Kidney (tissue), 14 donors: ENCODE measurements around the gene FGD1. TPM values are rescaled to one million over a fixed set of nuclear protein-coding genes. Genes with fewer than 3 reads are reported as not detected.
A peak's percentile ranks its signal among the peaks of the same experiment; 100 is the strongest.

ENCODE experiments used
- DNase-seq, 5 donors: peaks; one replicate each; pipeline ENCODE4 v3.0.0-alpha.2; 2013 to 2020
- FAIRE-seq: peaks from 2 replicates; lab custom pipeline; 2012; peaks lifted over from hg19 to GRCh38; lab: Jason Lieb, UNC
- H3K27ac ChIP-seq, 2 donors: one replicate each; pipeline ENCODE4 v1.7.0; 2013; ENCODE audit warnings: low read depth in 2 of 2, low read length in 2 of 2, inconsistent platforms in 1 of 2
- H3K27me3 ChIP-seq: one replicate; pipeline ENCODE4 v1.7.1; 2013; ENCODE audit warnings: low read length, inconsistent platforms; ENCODE audit not compliant: control insufficient read depth, insufficient read depth
- H3K36me3 ChIP-seq, 3 donors: one replicate each; pipeline versions ENCODE4 v1.7.0 to v1.7.1; 2013; ENCODE audit warnings: low read length in 3 of 3, control low read depth in 1 of 3, inconsistent platforms in 1 of 3; ENCODE audit not compliant: insufficient read depth in 3 of 3, control insufficient read depth in 2 of 3
- H3K4me1 ChIP-seq, 3 donors: one replicate each; pipeline versions ENCODE4 v1.7.0 to v1.7.1; 2013; ENCODE audit warnings: low read length in 3 of 3, inconsistent platforms in 1 of 3, low read depth in 1 of 3; ENCODE audit not compliant: control insufficient read depth in 2 of 3, insufficient read depth in 2 of 3
- H3K4me3 ChIP-seq, 3 donors: one replicate each; pipeline versions ENCODE4 v1.7.0 to v1.8.1; 2013; ENCODE audit warnings: low read length in 3 of 3, control low read depth in 1 of 3, inconsistent platforms in 1 of 3
- H3K9ac ChIP-seq, 3 donors: one replicate each; pipeline versions ENCODE4 v1.7.0 to v1.7.1; 2013; ENCODE audit warnings: low read length in 3 of 3, control low read depth in 1 of 3, inconsistent platforms in 1 of 3
- H3K9me3 ChIP-seq, 3 donors: one replicate each; pipeline versions ENCODE4 v1.7.0 to v1.7.1; 2013; ENCODE audit warnings: low read length in 3 of 3, control low read depth in 1 of 3, inconsistent platforms in 1 of 3; ENCODE audit not compliant: control insufficient read depth in 2 of 3, insufficient read depth in 1 of 3
- intact Hi-C: fragments of 100-400 bp; cut with DNase I; formaldehyde crosslinking; loops from one replicate; pipeline ENCODE4 v1.11.1; 2022
- polyA plus RNA-seq: library from polyadenylated mRNA; stranded (reverse); fragments of 350-450 nt; fragmentation: Illumina TruSeq; extraction: RNeasy Lipid Tissue Mini Kit (QIAGEN cat#74804); gene quantifications from one replicate; pipeline ENCODE4 v1.2.3, GENCODE V29; 2014; ENCODE audit warnings: low read depth, low replicate concordance; ENCODE audit not compliant: insufficient read depth
- total RNA-seq: library from RNA; stranded (reverse); fragmentation: NEBNext Ultra II Directional; extraction: Animal tissue kit (Norgen Biotek cat#: 25700); gene quantifications from one replicate; pipeline ENCODE4 v1.2.1, GENCODE V29; 2021
- TF ChIP-seq, protein P1 (sequence below): IDR thresholded peaks from 3 replicates; pipeline ENCODE4 v1.5.1; 2012; ENCODE audit warnings: mild to moderate bottlenecking, moderate library complexity, borderline replicate concordance; ENCODE audit not compliant: insufficient read depth; ENCODE audit errors: extremely low read depth
- donor health status: control.
- donor health status: control.
- donor health status: control.
- donor health status: control.
- donor health status: control.
- donor health status: DM: yes; HTN: yes; CAD: no.
- donor health status: Normal renal cell carcinoma (clear cell type).

FGD1 gene
- total and polyA plus RNA-seq, 2 donors from 2014 or later, result 2.7 to 4.7 TPM

DNA sequence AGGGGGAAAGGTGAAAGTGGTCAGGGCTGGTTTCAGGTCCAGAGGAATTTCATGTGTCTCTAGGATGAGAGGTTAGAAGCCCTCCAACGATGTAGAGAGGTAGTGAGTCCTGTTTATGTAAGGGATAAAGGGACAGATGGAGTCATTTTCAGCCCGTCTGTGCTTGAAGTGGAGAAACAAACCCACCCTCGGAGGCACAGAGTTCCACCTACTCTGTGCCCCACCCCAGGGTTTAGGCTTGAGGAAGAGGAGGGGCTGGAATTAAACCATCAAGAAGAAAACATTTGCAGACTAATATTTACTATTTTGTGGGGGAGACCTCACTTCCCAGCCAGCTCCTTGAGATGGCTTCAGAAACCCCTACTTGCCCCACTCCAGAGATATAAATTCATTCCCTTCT lies 33.1 kb upstream of the FGD1 start:
- TF ChIP-seq, protein P1, sequence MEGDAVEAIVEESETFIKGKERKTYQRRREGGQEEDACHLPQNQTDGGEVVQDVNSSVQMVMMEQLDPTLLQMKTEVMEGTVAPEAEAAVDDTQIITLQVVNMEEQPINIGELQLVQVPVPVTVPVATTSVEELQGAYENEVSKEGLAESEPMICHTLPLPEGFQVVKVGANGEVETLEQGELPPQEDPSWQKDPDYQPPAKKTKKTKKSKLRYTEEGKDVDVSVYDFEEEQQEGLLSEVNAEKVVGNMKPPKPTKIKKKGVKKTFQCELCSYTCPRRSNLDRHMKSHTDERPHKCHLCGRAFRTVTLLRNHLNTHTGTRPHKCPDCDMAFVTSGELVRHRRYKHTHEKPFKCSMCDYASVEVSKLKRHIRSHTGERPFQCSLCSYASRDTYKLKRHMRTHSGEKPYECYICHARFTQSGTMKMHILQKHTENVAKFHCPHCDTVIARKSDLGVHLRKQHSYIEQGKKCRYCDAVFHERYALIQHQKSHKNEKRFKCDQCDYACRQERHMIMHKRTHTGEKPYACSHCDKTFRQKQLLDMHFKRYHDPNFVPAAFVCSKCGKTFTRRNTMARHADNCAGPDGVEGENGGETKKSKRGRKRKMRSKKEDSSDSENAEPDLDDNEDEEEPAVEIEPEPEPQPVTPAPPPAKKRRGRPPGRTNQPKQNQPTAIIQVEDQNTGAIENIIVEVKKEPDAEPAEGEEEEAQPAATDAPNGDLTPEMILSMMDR, result no peak
- Histone ChIP-seq H3K9me3 (peaks cover 0 to 5% (median 0%) of the 10 kb centered on the region in 3 donors), H3K27me3 (no peaks in the 10 kb centered on the region), H3K4me3 (peak overlapping the region; percentile 73 to 88 (median 79)), H3K27ac (peak overlapping the region; percentile 93), H3K9ac (peak overlapping the region in 2 of 3 donors; percentile 67 to 69), H3K36me3 (no peaks in the 10 kb centered on the region), H3K4me1 (peaks cover 0 to 8% (median 0%) of the 10 kb centered on the region in 3 donors)
- FAIRE-seq (no peak), DNase-seq (no peak)
- intact Hi-C loops, result no loop called here

DNA sequence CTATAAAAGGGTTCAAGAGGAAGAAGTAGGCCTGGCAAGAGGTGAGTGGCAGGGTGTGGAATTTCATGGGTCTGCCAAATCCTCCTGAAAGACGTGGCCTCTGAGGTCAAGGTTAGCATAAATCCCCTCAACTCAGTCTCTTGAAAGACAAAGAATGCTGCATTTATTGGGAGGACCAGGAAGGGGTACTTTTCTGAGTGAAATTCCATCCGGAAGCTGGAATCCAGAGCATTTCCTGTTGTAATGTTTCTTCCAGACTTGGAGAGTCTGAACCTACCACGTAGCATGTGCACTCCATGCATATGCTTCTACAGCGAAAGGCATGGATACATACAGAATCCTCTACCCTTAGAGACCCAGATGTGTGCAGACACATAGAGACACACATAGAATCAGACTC lies 13.4 kb upstream of the FGD1 start:
- no peak overlapping the region for H3K9ac ChIP-seq
- TF ChIP-seq, protein P1, result no peak
- H3K36me3 ChIP-seq, result no peaks in the 10 kb centered on the region
- H3K27me3 ChIP-seq, result no peaks in the 10 kb centered on the region
- intact Hi-C loops, result no loop called here
- no peaks in the 10 kb centered on the region for H3K9me3 ChIP-seq
- DNase-seq (peak in 3 of 5 donors; percentile 62 to 91 (median 86)), FAIRE-seq (no peak)
- peaks cover 0 to 2% (median 0%) of the 10 kb centered on the region in 3 donors for H3K4me1 ChIP-seq
- H3K27ac ChIP-seq, result no peak overlapping the region
- no peak overlapping the region for H3K4me3 ChIP-seq

DNA sequence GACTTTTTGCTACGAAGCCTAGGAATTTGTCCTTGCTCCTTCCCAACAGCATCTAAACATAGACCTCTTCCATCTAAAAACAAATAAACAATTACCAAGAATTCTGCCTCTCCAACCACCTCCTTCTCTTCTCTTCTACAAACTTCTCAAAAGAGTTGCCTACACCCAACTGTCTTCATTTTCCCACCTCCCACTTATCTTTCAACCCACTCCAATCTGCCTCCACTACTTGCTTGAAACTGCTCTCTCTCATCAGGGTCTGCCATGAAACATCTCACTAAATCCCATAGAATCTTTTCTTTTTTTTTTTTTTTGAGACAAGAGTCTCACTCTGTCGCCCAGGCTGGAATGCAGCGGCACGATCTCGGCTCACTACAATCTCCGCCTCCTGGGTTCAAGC lies 902 bp upstream of the FGD1 start:
- H3K9ac ChIP-seq, result no peak overlapping the region
- H3K36me3 ChIP-seq, result no peaks in the 10 kb centered on the region

More for the DNA sequence above, 902 bp upstream of the FGD1 start:
- Histone ChIP-seq H3K27me3 (no peaks in the 10 kb centered on the region), H3K27ac (no peak overlapping the region), H3K4me3 (no peak overlapping the region), H3K9me3 (no peaks in the 10 kb centered on the region), H3K4me1 (peaks cover 0 to 5% (median 0%) of the 10 kb centered on the region in 3 donors)
- intact Hi-C loops, result no loop called here
- TF ChIP-seq, protein P1, result no peak
- no peak for DNase-seq
- FAIRE-seq, result no peak
